ENCODE results near the gene ADGRA3.

ADGRA3 gene

DNA sequence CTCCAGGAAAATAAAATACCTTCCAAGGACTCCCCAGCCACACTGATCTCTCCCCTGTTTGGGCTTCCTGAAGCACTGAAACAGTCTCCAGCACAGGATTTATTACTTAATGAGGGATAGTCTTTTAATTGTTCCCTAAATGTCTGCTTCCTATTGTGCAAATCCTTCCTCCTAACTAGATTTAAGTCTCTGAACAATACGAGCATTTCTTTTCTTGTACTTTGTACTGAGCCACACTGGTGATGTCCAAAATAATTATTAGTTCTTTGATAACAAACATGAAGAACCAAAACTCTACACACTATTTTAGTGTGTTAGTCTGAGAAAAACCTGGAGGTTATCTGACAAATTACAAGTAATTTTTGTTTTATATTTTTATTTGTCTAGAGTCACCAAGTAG, 5.1 kb downstream of the ADGRA3 start:
- no peak for DNase-seq

GRCh38 chr4:22508376-22508775, 7.5 kb downstream of the ADGRA3 start:
- DNase-seq = no peak

GRCh38 chr4:22504922-22505321, 10.9 kb downstream of the ADGRA3 start:
- no peak for DNase-seq

GRCh38 chr4:22504447-22504846, 11.4 kb downstream of the ADGRA3 start:
- DNase-seq = no peak

- DNase-seq = no peak
Measured at GRCh38 chr4:22502895-22503814, 12.7 kb downstream of the ADGRA3 start.

- DNase-seq = no peak
Measured at GRCh38 chr4:22501715-22502095, 14.2 kb downstream of the ADGRA3 start.

- no peak for DNase-seq
Measured at GRCh38 chr4:22500831-22501714, 14.8 kb downstream of the ADGRA3 start.

- no peak for DNase-seq
Measured at GRCh38 chr4:22500128-22500611, 15.7 kb downstream of the ADGRA3 start.

DNA sequence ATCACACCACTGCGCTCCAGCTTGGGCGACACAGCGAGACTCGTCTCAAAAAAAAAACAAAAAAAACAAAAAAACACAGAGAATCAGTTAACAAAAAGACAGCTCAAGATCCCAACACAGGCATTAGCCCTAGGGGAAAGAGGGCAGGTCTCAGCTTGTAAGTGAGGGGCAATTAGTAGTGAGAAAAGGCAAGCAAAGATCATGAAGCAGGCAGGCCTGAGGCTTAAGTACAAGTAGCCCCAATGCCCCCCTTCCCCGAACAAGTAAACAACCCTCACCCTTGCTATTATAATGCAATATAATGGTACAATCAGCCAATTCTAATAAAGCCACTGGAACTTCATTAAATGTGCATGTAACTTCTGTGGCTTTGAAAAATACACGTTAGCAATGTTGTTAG, 17.0 kb downstream of the ADGRA3 start:
- no peak for DNase-seq

- DNase-seq = no peak
Measured at GRCh38 chr4:22496165-22496813, 19.6 kb downstream of the ADGRA3 start.

- DNase-seq = no peak
Measured at GRCh38 chr4:22493523-22493922, 22.3 kb downstream of the ADGRA3 start.

DNA sequence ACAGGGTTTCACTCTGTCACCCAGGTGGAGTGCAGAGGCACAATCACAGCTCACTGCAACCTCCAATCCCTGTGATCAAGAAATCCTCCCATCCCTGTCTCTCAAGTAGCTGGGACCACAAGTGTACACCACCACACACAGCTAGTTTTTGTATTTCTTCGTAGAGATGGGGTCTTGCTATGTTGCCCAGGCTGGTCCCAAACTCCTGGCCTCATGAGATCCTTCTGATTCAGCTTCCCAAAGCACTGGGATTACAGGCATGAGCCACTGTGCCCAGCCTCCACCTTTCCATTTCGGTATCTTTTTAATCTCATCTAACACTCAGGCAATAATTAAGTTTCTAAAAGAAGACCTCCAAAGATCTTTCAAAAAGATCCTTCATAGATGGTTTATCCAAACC, 22.9 kb downstream of the ADGRA3 start:
- no peak for DNase-seq

DNA sequence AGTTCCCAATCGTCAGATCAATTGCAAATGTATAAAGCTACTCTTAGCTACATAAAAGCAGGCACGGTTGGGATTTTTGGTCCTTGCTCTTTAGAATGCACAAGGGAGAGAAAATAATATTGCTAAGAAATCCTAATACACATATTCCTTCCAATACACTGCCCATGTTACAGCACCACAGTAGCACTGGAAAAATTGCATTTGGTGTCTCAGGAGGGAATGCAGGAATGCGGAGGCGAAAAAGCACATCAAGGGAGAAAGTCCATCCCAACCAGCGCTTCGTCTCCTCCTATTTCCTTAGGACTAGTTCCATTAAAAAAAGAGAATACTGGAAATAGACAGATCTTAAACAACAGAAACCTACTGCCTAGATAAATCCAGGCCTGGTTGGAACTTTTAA, 23.9 kb downstream of the ADGRA3 start:
- no peak for DNase-seq

DNA sequence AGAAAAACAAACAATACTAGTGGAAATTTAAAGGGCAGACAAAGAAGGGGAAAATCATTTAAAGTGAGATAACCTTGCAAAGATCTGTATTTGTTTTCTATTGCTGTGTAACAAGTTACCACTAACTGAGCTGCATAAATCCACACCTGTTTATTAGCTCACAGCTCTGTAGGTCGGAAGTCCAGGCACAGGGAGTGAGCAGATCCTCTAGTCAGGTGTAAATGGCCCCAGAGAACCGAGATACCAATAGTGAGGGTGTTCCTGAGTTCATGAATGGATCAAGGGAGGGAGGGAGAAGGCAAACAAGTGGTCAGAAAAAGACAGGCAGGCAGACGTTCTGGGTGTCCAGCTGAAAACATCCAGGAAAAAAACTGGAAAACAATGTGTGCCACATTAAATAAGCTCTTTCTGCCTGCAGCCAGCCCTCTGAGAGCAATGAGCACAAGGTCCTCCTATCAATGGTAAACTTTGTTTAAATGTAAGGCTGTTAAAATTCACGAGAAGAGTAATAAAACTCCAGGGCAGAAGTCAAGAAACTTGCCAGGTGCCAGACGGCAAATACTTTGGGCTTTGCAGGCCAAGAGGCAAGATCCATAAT, 25.0 kb downstream of the ADGRA3 start:
- no peak for DNase-seq

DNA sequence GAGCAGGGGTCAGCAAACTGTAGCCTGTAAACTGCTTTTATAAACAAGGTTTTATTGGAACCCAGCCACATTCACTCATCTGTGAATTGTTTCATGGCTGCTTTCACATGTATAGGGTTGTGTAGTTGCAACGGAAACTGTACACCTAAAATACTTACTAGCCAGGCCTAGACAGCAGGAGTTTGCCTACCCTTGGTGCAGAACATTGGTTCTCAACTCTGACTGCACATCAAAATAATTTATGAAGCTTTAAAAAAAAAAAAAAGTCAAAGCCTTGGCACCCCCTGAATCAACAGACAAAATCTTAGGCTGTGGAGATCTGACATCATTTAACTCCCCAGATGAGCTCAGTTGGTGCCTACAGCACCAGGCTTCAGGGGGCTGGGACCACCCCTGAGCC, 27.8 kb downstream of the ADGRA3 start:
- no peak for DNase-seq

DNA sequence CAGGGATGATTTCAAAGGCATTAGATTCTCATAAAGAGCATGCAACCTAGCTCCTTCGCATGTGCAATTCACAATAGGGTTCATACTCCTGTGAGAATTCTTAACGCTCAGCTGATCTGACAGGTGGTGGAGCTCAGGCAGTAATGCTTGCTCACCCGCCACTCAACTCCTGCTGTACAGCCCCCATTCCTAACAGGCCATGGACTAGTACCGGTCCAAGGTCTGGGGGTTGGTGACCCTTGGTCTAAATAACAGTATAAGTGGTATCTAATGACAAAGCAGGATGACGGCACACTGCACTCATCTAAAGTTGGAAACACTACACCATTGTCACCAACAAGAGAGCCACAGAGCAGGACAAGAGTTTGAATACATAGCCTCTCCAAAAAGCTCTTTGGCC, 28.5 kb downstream of the ADGRA3 start:
- no peak for DNase-seq

DNA sequence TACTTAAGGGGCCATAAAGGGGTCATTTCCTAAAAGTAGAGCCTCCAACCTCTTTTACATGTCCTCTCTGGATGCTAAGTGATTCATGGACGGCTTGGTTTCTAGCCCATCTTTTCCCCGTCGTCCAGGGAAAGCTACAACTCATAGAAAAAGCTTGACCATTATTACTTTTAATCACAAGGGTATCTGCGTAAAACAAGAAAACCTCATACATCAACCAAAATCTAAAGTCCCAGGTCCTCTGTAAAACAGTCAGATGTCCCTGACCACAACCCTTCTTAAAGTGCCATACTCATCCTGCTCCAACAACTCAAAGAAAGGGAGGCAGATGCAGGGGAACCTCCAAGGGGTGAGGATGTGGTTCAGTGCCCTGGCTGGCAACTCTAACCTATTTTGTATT, 29.6 kb downstream of the ADGRA3 start:
- no peak for DNase-seq

- no peak for DNase-seq
Measured at GRCh38 chr4:22485737-22486136, 30.1 kb downstream of the ADGRA3 start.

- DNase-seq = no peak
Measured at GRCh38 chr4:22483551-22483981, 32.3 kb downstream of the ADGRA3 start.

- no peak for DNase-seq
Measured at GRCh38 chr4:22482250-22483127, 33.4 kb downstream of the ADGRA3 start.

DNA sequence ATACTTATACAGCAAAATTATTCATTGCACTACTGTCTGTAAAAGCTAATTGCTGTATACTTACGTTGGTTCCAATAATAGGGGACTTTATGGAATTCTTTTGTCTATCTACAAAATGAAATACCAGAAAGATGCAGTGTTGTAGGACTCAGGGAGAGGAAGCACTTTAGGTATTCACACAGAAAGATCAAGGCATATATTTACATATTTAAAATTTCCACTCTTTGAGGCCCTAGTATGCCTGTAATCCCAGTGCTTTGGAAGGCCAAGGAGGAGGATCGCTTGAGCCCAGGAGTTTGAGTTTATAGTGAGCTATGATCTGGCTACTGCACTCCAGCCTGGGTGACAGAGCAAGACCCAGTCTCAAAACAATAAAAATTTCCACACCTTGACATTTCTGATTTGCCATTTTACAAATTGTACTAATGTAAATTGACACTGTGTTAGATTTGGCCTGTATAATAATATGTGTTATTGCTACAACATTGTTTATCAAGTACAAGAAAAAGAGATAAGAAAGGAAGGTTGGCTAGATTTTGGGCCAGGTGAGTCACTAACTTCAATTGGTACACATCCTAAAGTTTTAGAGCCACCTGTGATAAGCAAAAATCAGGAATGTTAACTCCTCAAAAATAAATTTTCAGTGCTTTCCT, 35.1 kb downstream of the ADGRA3 start:
- DNase-seq = no peak
